ENCODE measurements around the gene MAB21L2. TPM values are rescaled to one million over a fixed set of nuclear protein-coding genes. Genes with fewer than 3 reads are reported as not detected.

Gene MAB21L2
- total RNA-seq, 1 experiment from 2014 or later, result not detected

- Histone ChIP-seq H3K23me2 (ENCODE audit: insufficient read length, low read depth, low read length, poor library complexity, severe bottlenecking) (no peaks in the 10 kb centered on the region), H3K18ac (ENCODE audit: insufficient read length, low read depth, low read length) (no peak overlapping the region), H4K8ac (replicated peaks; ENCODE audit: insufficient read length, low read depth, low read length) (no peak overlapping the region), H3T11ph (ENCODE audit: low read length) (no peak overlapping the region), H3K56ac (ENCODE audit: insufficient read length, low read depth, low read length) (no peak overlapping the region), H3K79me2 (ENCODE audit: insufficient read depth, low read length) (no peaks in the 10 kb centered on the region), H4K5ac (ENCODE audit: insufficient read length, low read depth, low read length) (no peak overlapping the region), H2BK120ac (ENCODE audit: low read depth, low read length, poor library complexity, severe bottlenecking) (no peak overlapping the region), H2BK20ac (ENCODE audit: low read depth, low read length, poor library complexity, severe bottlenecking) (no peak overlapping the region), H2BK5ac (ENCODE audit: insufficient read length, low read length) (no peak overlapping the region), H3K4me2 (ENCODE audit: insufficient read depth, insufficient read length, low read length) (no peak overlapping the region), H3K27ac (ENCODE audit: insufficient read length, low read depth, low read length) (no peak overlapping the region), H3K4ac (ENCODE audit: low read depth, low read length) (no peak overlapping the region), H4K20me1 (ENCODE audit: control insufficient read depth, insufficient read depth, insufficient read length) (no peaks in the 10 kb centered on the region), H2AK5ac (ENCODE audit: insufficient read length, low read length) (no peak overlapping the region), H3K27me3 (ENCODE audit: insufficient read depth, low read length) (no peaks in the 10 kb centered on the region), H3K23ac (ENCODE audit: insufficient read length, low read depth, low read length) (no peak overlapping the region), H3K9me3 (ENCODE audit: control insufficient read depth, low read depth, low read length) (no peaks in the 10 kb centered on the region), H3K9ac (ENCODE audit: extremely low read depth, insufficient read length, low read length) (no peak overlapping the region), H3K14ac (ENCODE audit: insufficient read depth, low read length) (no peak overlapping the region), H3K79me1 (ENCODE audit: insufficient read depth, low read depth, low read length, poor library complexity, severe bottlenecking) (no peaks in the 10 kb centered on the region), H3K4me1 (ENCODE audit: insufficient read depth, low read length) (no peaks in the 10 kb centered on the region; the same call in 1 of the 2 replicates), H2BK12ac (ENCODE audit: insufficient read length, low read depth, low read length) (no peak overlapping the region), H2AFZ (ENCODE audit: low read length) (no peak overlapping the region), H2BK15ac (ENCODE audit: low read depth, low read length) (no peak overlapping the region), H4K91ac (ENCODE audit: insufficient read length, low read depth, low read length) (no peak overlapping the region)
- no peak overlapping the region for H3K4me3 Mint-ChIP-seq
- no peaks in the 10 kb centered on the region for H3K36me3 Mint-ChIP-seq (ENCODE audit: insufficient read depth in 1 of 3, low read depth in 3 of 3)
- WGBS (ENCODE audit: extremely low coverage, insufficient read length, low lambda C conversion rate), result no CpG with 5 or more reads among the region's 3 CpGs
- no peaks in the 10 kb centered on the region for H3K9me3 Mint-ChIP-seq
- no peak for DNase-seq
- H3K27ac Mint-ChIP-seq, result peak overlapping the region in 2 of 3 experiments; percentile 57 to 61; a peak in 1 of 7 replicates
- no peak for TF ChIP-seq CTCF (conservative IDR thresholded peaks at IDR 0.05)
- no peaks in the 10 kb centered on the region for H3K27me3 Mint-ChIP-seq (ENCODE audit: low read depth)
- peaks cover 22 to 38% of the 10 kb centered on the region in 2 experiments for H3K4me1 Mint-ChIP-seq
Measured at GRCh38 chr4:150541681-150542080, 40.3 kb upstream of the MAB21L2 start.

Measured in H9 (cell line).